Measurements from ENCODE around the gene RGSL1. TPM values are rescaled to one million over a fixed set of nuclear protein-coding genes. Genes with fewer than 3 reads are reported as not detected.

Gene RGSL1
- total RNA-seq, 4 donors from 2014 or later = not detected

- no peaks in the 10 kb centered on the region for H3K36me3 ChIP-seq
- H3K27ac ChIP-seq = peak overlapping the region in 2 of 4 donors; percentile 23 to 57
Observed at GRCh38 chr1:182602935-182603645, 153.1 kb downstream of the RGSL1 start.

GRCh38 chr1:182603646-182604174, 153.8 kb downstream of the RGSL1 start:
- TF ChIP-seq, protein P1, sequence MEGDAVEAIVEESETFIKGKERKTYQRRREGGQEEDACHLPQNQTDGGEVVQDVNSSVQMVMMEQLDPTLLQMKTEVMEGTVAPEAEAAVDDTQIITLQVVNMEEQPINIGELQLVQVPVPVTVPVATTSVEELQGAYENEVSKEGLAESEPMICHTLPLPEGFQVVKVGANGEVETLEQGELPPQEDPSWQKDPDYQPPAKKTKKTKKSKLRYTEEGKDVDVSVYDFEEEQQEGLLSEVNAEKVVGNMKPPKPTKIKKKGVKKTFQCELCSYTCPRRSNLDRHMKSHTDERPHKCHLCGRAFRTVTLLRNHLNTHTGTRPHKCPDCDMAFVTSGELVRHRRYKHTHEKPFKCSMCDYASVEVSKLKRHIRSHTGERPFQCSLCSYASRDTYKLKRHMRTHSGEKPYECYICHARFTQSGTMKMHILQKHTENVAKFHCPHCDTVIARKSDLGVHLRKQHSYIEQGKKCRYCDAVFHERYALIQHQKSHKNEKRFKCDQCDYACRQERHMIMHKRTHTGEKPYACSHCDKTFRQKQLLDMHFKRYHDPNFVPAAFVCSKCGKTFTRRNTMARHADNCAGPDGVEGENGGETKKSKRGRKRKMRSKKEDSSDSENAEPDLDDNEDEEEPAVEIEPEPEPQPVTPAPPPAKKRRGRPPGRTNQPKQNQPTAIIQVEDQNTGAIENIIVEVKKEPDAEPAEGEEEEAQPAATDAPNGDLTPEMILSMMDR (IDR thresholded peaks at IDR 0.05) = no peak
- no peak for TF ChIP-seq POLR2A (IDR thresholded peaks at IDR 0.05)
- Histone ChIP-seq H3K9me3 (no peaks in the 10 kb centered on the region), H3K4me3 (peak overlapping the region; percentile 30 to 56 (median 54)), H3K36me3 (no peaks in the 10 kb centered on the region), H3K4me1 (peaks cover 0 to 17% (median 1%) of the 10 kb centered on the region in 4 donors), H3K27ac (peak overlapping the region; percentile 12 to 76 (median 48)), H3K27me3 (no peaks in the 10 kb centered on the region)
- peak in 1 of 3 donors; percentile 27 for DNase-seq

More at GRCh38 chr1:182602935-182603645, 153.1 kb downstream of the RGSL1 start:
- Histone ChIP-seq H3K4me3 (peak overlapping the region in 3 of 4 donors; percentile 6 to 56 (median 52)), H3K27me3 (no peaks in the 10 kb centered on the region), H3K9me3 (no peaks in the 10 kb centered on the region), H3K4me1 (peaks cover 0 to 17% (median 1%) of the 10 kb centered on the region in 4 donors)
- no peak for TF ChIP-seq POLR2A (IDR thresholded peaks at IDR 0.05)
- TF ChIP-seq, protein P1 (IDR thresholded peaks at IDR 0.05) = no peak
- DNase-seq = no peak

GRCh38 chr1:182604175-182605164, 154.5 kb downstream of the RGSL1 start, which contains the start of gene RGS16:
RGS16 (minus strand) TSS chr1:182604389; CDS start chr1:182604259, 130 bp downstream.
- TF ChIP-seq, protein P1 (IDR thresholded peaks at IDR 0.05) = no peak
- peak in 1 of 2 donors; percentile 75 for TF ChIP-seq POLR2A (IDR thresholded peaks at IDR 0.05)
- H3K4me1 ChIP-seq = peaks cover 0 to 17% (median 1%) of the 10 kb centered on the region in 4 donors
- peak within 1 kb of the TSS; percentile 30 to 56 (median 54) for H3K4me3 ChIP-seq
- peak within 1 kb of the TSS; percentile 23 to 76 (median 48) for H3K27ac ChIP-seq
- H3K9me3 ChIP-seq = no peaks in the 10 kb centered on the region
- peak; percentile 96 to 98 (median 96) for DNase-seq
- H3K36me3 ChIP-seq = no peaks in the 10 kb centered on the region
- H3K27me3 ChIP-seq = no peaks in the 10 kb centered on the region

DNA sequence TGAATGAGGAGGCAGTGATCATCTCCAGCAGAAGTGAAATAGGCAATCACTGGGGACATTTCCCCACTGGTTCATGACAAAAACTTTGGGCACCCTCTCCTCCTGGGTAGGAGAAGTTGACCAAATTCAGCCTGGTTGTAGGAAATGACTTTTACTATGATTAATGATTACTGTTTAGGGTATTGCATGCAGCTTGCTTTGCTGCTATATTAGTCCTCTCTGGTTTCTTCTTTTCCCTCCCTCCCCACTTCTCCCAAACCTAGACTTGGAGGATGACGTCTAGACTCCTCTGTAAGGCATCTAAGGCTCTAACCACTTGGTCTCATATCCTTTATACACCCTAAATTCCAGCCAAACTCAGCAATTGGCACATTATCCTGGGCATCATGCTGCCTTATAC, 157.6 kb downstream of the RGSL1 start:
- Histone ChIP-seq H3K27ac (no peak overlapping the region), H3K4me3 (no peak overlapping the region), H3K27me3 (no peaks in the 10 kb centered on the region), H3K9me3 (no peaks in the 10 kb centered on the region), H3K4me1 (peaks cover 0 to 12% (median 0%) of the 10 kb centered on the region in 4 donors), H3K36me3 (no peaks in the 10 kb centered on the region)
- TF ChIP-seq, protein P1 (IDR thresholded peaks at IDR 0.05) = no peak
- TF ChIP-seq POLR2A (IDR thresholded peaks at IDR 0.05) = no peak
- DNase-seq = no peak

- Histone ChIP-seq H3K27ac (no peak overlapping the region), H3K36me3 (no peaks in the 10 kb centered on the region), H3K27me3 (no peaks in the 10 kb centered on the region), H3K4me1 (peaks cover 0 to 12% (median 0%) of the 10 kb centered on the region in 4 donors), H3K9me3 (no peaks in the 10 kb centered on the region), H3K4me3 (no peak overlapping the region)
- TF ChIP-seq, protein P1 (IDR thresholded peaks at IDR 0.05) = no peak
- TF ChIP-seq POLR2A (IDR thresholded peaks at IDR 0.05) = no peak
- DNase-seq = no peak
Observed at GRCh38 chr1:182608236-182608635, 158.3 kb downstream of the RGSL1 start.

All from Peyer's patch (tissue), 4 donors.